Measurements from ENCODE around the gene TENM4. TPM values are rescaled to one million over a fixed set of nuclear protein-coding genes. Genes with fewer than 3 reads are reported as not detected.

Gene TENM4
- total and polyA plus RNA-seq, 2 of the 13 experiments (the other 11 are each of a cell fraction or from before 2014, with no cell fraction given): not detected

DNA sequence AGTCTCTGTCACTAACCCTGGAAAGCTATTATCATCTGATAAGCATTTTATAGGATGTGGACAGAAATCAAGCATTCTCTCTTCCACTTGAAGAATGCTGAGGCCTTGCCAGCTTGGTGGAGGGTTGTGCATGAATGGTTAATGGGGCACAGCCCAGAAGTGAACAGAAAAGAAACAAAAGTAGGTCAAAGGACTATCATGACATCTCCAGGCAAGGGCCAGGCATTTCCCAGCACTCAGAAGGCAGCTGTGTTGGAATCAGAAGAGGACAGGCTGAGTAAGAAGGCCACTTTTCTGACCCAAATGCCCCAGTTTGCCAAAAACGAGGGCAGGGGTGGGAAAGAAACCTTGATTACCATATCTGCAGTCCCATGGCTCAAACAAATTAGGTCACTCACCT lies 12.4 kb downstream of the TENM4 start:
- Histone ChIP-seq H3K27me3 (ENCODE audit: control insufficient read depth in 1 of 2, insufficient read depth in 2 of 2, low read length in 2 of 2) (0 out of 5 replicates have a peak, but pooled peaks cover 0 to 9% of the 10 kb centered on the region in 2 experiments), H3K27ac (ENCODE audit: extremely low read length, insufficient read depth, low read length) (no peak overlapping the region), H3K4me2 (ENCODE audit: low read depth, low read length) (no peak overlapping the region), H3K4me1 (ENCODE audit: insufficient read depth, low read length) (no peaks in the 10 kb centered on the region), H3K79me2 (ENCODE audit: insufficient read depth, low read length) (no peaks in the 10 kb centered on the region), H3K9ac (ENCODE audit: insufficient read depth, low read depth, low read length) (no peak overlapping the region), H4K20me1 (ENCODE audit: insufficient read depth, low read length) (no peaks in the 10 kb centered on the region), H3K9me3 (ENCODE audit: low read length) (no peaks in the 10 kb centered on the region), H2AFZ (ENCODE audit: low read length) (no peak overlapping the region), H3K36me3 (replicated peaks in 1 of 2; ENCODE audit: control insufficient read depth in 1 of 2, insufficient read depth in 2 of 2, low read length in 2 of 2) (no peaks in the 10 kb centered on the region), H3K4me3 (replicated peaks in 1 of 3; ENCODE audit: insufficient read depth in 1 of 3, low read depth in 2 of 3, low read length in 3 of 3) (no peak overlapping the region)
- TF ChIP-seq MZF1 (CRISPR knock-in tag; IDR thresholded peaks at IDR 0.05; ENCODE audit: borderline replicate concordance) (no peak), NR0B2 (CRISPR knock-in tag; IDR thresholded peaks at IDR 0.05) (no peak), THAP8 (CRISPR knock-in tag; IDR thresholded peaks at IDR 0.05; ENCODE audit: borderline replicate concordance) (no peak), TFAP4 (IDR thresholded peaks at IDR 0.05; ENCODE audit: borderline replicate concordance, low read depth) (no peak), HOXA7 (CRISPR knock-in tag; IDR thresholded peaks at IDR 0.05) (no peak), NR1H2 (CRISPR knock-in tag; IDR thresholded peaks at IDR 0.05; ENCODE audit: borderline replicate concordance, low read depth) (no peak), DMTF1 (CRISPR knock-in tag; IDR thresholded peaks at IDR 0.05) (no peak), ZNF629 (CRISPR knock-in tag; conservative IDR thresholded peaks at IDR 0.05) (no peak), ZNF800 (CRISPR knock-in tag; IDR thresholded peaks at IDR 0.05) (no peak), NCOA1 (CRISPR knock-in tag; IDR thresholded peaks at IDR 0.05) (no peak), GPN1 (CRISPR knock-in tag; IDR thresholded peaks at IDR 0.05; ENCODE audit: borderline replicate concordance) (no peak), ZNF670 (CRISPR knock-in tag; IDR thresholded peaks at IDR 0.05; ENCODE audit: borderline replicate concordance) (no peak), IRX3 (CRISPR knock-in tag; IDR thresholded peaks at IDR 0.05; ENCODE audit: borderline replicate concordance, low read depth) (no peak), CREM (IDR thresholded peaks at IDR 0.05) (no peak), CREM (CRISPR knock-in tag; IDR thresholded peaks at IDR 0.05) (no peak), FLYWCH1 (CRISPR knock-in tag; IDR thresholded peaks at IDR 0.05) (no peak), SAP130 (CRISPR knock-in tag; IDR thresholded peaks at IDR 0.05; ENCODE audit: low read depth) (no peak), MTA1 (CRISPR knock-in tag; IDR thresholded peaks at IDR 0.05; ENCODE audit: borderline replicate concordance) (no peak), ZNF724P (CRISPR knock-in tag; IDR thresholded peaks at IDR 0.05; ENCODE audit: borderline replicate concordance) (no peak)
- WGBS (ENCODE audit: low lambda C conversion rate): 0% methylated on average over 1 of the region's 1 CpG
- DNase-seq (ENCODE audit: low spot score) (no peak), FAIRE-seq (no peak), ATAC-seq (no peak)
- in situ Hi-C loops (cut with HindIII; ENCODE audit: extremely low pct_ligation_motif_present, low pct_unique_long_range_greater_than_20kb): no loop called here
- CTCF ChIA-PET (ENCODE audit: low intra/inter-chr PET ratio, low total read pairs): no interaction called here
- BruUV-seq (replicated peaks): no TSS peak
- POLR2A ChIA-PET: no interaction called here
- intact Hi-C loops (cut with micrococcal nuclease; ENCODE audit: unreplicated experiment): no loop called here

Data from HepG2 (cell line).